ENCODE data around the gene SLC7A4.
"Not testable (repeated sequence)": the region's sequence is repeated elsewhere in the genome, so short reads cannot be mapped to it uniquely, and the experiment has no call there.

DNA sequence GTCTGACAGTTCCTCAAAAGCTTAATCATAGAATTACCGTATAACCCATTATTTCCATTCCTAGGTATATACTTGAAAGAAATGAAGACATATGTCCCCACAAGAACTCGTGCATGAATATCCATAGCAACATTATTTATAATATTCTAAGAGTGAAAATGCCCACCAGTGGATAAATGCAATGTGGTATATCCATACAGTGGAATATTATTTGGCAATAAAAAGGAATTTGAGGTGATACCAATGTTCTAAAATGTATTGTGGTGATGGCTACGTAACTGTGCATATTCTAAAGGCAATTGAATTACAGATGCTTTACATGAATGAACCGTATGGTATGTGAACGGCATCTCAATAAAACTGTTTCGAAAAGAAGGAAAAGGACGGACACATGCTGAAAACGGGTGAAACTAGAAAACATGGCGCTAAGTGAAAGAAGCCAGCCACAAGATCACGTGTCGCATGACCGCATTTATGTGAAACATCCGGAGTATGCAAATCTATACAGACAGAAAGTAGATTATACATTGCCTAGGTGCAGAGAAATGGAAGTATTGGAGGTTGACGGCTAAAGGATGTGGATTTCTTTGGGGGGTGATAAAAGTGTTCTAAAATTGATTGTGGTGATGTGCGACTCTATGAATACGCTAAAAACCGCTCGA is 29.4 kb upstream of the SLC7A4 start:
- TF ChIP-seq ZNF274 (IDR thresholded peaks at IDR 0.05; ENCODE audit: low read depth, low read length); YY1 (IDR thresholded peaks at IDR 0.05; ENCODE audit: insufficient read depth, insufficient read length): not testable (repeated sequence)
